GM19455 (cell line): ENCODE data around the gene PLA1A.

Source experiments
- ATAC-seq: cut with Tn5 transposase; IDR thresholded peaks from one replicate; pipeline ENCODE4 v1.9.1; 2021; ENCODE audit not compliant: unreplicated experiment

The PLA1A gene

DNA sequence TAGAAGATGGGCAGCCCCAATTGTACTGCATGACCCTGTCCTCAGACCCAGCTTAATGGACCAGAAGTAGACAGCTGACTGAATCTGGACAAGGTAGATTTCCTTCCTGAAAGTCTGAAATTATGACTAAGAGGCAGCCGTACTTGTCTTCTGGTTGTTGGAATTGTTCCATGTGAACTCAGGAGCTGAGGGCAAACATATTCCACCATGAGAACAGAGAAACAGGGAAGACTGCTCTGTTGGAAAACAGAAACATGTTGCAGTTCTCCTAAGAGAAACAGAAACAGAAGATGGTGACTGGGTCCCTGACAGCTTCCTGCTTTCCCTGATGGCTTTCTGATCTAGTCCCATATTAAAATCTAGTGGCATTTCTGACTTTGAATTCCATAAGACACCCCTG is 38.6 kb downstream of the PLA1A start:
- ATAC-seq: no peak

DNA sequence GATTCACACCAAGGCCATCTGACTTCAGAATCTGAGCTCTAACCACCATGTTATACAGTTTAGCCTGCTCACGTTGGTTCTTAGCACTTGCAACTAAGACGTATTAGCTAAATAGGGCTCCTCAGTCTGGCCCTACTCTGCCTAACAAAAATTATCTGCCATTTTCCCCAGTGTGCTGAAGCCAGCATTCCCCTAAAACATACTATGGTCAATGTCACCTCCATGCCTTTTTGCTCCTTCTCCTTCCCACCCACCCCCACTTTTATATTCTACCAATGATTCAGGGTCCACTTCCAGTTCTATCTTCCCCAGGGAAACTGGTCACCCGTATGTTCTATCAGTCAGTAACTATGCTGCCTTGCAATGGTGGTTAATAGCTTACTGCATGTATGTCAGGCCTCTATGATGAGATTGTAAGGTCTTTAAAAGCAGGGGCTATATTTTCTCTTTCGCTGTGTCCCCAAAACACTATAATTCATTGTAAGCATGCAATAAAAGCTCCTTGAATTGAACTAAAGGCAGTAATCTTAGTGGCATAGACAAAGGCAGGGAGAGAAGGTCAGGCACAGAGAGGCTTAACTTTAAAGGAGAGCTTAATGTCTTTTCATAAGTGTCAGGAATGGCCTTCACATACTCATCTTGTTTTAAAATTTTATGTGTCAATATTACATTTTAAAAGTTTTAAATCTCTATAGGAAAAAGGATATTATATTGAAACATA is 39.4 kb downstream of the PLA1A start:
- ATAC-seq: no peak

DNA sequence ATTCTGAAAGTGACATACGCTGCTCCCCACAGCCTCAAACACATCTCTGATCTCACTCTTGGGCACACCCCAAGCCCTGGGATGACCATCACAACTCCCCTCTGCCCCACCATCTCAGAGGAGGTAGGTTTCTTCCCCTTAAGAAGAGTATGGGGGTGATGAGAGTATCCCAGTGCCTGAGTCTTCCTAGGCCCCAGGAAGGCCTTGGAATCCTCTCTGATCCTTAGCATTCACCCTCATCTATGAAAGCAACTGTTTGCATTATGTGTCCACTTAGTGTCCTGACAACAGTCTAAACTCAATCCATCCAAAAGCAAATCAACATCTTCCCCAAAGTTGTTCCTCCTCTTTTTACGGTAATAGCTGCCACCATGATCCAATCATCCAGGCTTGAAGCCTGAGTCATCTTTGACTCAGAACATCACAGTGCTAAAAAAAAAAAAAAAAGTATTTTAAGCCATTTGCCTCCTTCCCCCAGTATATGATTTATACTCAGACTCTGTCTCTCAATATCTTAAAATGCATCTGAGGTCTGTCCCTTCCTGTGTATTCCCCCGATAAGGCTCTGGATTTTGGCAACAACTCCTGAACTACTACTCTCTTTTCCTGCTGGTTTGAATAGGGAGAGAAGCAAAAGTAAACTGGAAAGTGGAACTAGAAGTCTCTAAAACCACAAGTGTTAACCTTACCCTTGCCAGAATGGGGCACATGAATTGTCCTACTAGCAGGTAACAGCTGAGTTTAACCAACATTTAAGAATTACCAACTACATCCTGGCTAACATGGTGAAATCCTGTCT is 40.2 kb downstream of the PLA1A start:
- peak; percentile 42 for ATAC-seq

GRCh38 chr3:119639494-119640350 is 42.0 kb downstream of the PLA1A start:
- no peak for ATAC-seq

DNA sequence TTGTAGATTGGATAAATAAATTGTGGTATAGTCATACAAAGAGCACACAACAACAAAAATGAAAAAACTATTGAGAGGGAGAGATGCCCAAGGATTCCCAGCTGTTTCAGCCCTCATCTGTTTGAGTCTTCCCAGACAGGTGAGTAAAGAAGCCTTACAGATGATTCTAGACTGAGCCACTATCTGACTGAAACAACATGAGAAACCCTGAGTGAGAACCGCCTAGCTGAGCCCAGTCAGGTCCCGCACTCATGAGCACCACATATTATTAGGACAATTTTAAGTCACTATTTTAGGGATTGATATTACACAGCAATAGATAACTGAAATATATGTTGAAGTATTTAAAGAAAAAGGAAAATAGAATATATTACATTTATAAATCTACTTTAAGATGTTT is 43.7 kb downstream of the PLA1A start:
- no peak for ATAC-seq

- no peak for ATAC-seq
Observed at GRCh38 chr3:119642746-119643473, 45.2 kb downstream of the PLA1A start.

GRCh38 chr3:119643528-119643927 is 45.8 kb downstream of the PLA1A start:
- no peak for ATAC-seq

GRCh38 chr3:119644481-119644880 is 46.8 kb downstream of the PLA1A start:
- ATAC-seq: no peak

GRCh38 chr3:119645813-119646212 is 48.1 kb downstream of the PLA1A start:
- ATAC-seq: no peak

DNA sequence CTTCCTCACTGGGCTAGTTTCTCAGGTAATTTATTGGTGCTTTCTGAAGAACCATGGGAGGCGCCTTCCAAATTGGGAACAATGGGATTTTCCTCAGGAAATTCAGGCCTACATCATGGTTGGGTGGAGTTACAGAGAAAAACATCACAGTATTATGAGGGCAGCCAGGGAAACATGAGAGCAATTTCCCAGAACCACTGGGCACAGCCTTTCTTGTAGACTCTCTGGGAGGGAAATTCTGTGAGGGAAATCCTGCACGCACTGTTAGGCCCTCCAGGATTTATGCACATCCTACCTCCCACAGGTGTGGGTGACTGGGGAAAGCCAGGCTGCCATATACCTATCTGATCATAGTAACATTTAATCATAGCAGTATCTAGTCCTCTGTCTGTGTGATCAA is 49.5 kb downstream of the PLA1A start:
- no peak for ATAC-seq

DNA sequence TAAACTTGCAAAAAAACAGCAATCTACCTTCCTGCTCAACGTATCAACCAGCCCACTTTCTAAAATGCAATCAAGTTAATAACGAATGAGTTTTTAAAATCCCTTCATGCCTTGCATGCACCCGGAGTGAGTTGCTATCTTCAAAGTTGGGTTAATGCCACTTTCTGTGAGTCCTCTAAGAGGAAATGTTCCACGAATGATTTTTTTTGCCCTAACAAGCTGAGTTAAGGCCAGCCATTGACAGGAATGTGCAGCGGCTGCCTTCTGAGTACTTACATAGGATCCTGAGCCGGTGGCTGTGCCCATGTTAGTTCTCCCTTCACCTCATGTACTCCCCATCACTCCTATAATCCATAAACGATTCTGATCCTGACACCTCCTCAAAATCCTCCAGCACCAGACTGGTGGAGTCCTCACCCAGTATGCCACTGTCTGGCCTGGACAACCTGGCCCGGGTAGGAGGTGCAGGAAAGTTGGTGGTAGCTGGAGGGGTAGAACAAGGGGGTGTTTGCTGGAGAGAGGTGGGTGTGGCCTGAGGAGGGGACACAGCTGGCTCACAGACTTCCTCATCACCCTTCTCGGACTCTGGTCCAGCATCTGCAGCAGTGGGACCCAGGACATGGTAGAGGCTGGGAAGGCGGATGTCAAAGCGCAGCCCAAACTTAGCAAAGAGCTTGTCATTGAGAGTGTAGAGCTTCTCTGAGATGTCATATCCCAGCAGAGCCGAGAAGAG is 50.3 kb downstream of the PLA1A start:
- ATAC-seq: no peak

DNA sequence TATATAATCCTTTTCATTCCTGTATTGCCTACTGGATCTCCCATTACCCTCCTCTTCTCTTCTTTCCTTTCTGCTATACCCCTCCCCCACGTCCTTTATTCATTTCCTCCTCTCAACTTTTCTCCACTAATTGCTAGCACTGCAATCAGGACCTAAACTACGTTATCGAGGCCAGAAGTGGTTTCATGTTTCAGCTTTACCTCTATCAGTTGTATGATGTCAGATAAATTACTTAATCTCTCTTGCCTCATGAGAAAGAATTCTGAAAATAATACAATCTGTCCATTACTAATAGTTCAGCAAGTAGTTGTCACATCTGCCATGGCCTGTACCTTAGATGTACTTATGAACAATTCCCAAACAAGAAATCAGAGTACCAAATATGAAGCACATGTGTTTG is 52.1 kb downstream of the PLA1A start:
- ATAC-seq: no peak

GRCh38 chr3:119652306-119653033 is 54.8 kb downstream of the PLA1A start:
- ATAC-seq: no peak

- no peak for ATAC-seq
Observed at GRCh38 chr3:119653876-119654275, 56.2 kb downstream of the PLA1A start.

DNA sequence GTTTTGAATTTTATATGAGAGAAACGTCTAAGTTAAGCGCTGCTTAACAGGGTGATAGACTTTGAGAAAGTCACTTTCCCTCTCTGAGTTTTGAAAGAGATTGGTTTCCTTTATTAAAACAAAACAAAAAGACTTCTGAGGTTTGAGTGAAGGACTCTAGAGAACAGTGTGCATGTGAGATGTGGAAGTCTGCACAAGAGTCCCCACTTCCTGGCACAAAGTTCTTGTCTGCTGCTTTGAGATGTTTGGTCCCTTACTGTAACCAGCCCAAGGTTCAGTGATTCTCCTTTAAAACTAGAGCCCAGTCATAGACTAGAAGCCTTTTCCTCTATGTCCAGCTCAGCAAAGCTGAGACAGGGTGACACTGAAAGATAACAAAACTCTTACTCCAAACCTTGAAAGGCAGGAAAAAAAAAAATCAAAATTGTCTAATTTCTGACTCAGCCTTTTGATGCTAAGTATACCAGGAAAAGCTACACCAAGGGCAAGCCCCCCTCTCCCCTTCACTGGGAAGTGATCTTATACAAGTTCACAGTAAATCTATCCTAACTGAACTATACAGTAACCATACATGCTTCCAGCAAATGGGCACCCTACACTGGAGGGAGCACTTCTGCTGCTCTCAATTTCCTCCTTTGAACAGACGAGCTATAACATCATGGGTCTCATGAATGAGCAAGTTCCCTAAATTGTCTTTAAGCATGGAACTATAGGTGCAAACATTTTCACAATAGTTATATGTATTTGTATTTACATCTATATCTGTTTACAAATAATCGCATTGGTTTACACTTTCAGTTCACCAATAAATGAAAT is 60.4 kb downstream of the PLA1A start:
- peak; percentile 52 for ATAC-seq

GRCh38 chr3:119658994-119659393 is 61.3 kb downstream of the PLA1A start:
- no peak for ATAC-seq

DNA sequence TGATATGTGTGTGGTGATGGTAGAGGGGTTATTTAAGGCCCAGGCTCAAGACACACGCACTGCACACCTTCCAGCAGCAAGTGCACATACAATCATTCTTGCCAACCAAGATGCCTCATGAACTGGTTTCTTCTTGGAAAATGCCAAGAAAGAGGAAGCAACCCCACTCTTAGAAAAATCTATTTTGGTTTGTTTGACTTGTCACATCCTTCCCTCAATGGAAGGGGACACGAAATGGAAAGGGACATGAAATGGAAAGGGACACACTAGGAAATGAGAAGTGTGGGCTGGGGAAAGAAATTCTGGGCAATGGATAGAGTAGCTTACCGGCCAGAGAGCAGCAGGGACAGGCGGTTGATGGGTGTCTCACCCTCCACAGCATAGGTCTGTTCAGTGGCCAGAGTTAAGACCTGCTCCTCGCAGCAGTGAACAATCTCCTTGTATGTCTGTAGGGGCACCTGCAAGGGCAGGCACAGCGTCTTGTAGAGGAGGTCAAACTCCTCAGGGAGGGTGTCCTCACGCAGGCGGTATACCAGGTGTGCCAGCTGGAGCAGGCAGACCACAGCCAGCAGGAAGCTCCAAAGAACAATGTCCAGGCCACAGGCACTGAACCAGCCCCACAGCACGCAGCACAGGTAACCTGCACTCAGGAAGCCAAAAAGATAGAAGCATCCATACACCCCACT is 62.1 kb downstream of the PLA1A start:
- ATAC-seq: no peak
